K562 (cell line): ENCODE measurements around the gene GON7. TPM values are rescaled to one million over a fixed set of nuclear protein-coding genes. Genes with fewer than 3 reads are reported as not detected.

Experiments
- ATAC-seq: fragments of 200-7000 bp; cut with Tn5 transposase; 3 replicates; pipeline ENCODE4 v1.9.1; 2020; ENCODE audit warnings: moderate library complexity
- BruUV-seq: library from RNA; stranded (reverse); fragments of 400-500 nt; replicated peaks from 2 replicates; lab custom pipeline; 2021; lab: Mats Ljungman, UMichigan
- CTCF ChIA-PET: fragments of 300-600 bp; formaldehyde crosslinking; extraction: SDS; loops from one replicate; lab custom pipeline; 2021; ENCODE audit warnings: low intra/inter-chr PET ratio; lab: Yijun Ruan, JAX
- POLR2A ChIA-PET: fragments of 300-600, 350-650 bp; sonication (Branson Sonifier 250); formaldehyde crosslinking; extraction: SDS; loops from one replicate; lab custom pipeline; 2021; ENCODE audit warnings: antibody characterized with exemption, inconsistent platforms; lab: Yijun Ruan, JAX
- DNase-seq, 4 experiments: peaks; one replicate each; pipeline versions ENCODE4 v3.0.0 to v3.0.0-alpha.2; 2011 to 2018; ENCODE audit warnings: low spot score in 3 of 4, mixed read lengths in 3 of 4; ENCODE audit errors: extremely low read depth in 1 of 4
- FAIRE-seq: peaks from 2 replicates; lab custom pipeline; 2011; peaks lifted over from hg19 to GRCh38; lab: Jason Lieb, UNC
- H2AFZ ChIP-seq: 2 replicates; pipeline ENCODE4 v1.6.0; 2011; ENCODE audit warnings: low read depth, low read length, control low read depth, inconsistent platforms
- H3K27ac ChIP-seq: fragments of 200-600 bp; 3 replicates; pipeline ENCODE4 v1.8.0; 2011; ENCODE audit warnings: low read depth, mild to moderate bottlenecking, control low read depth, inconsistent platforms, low read length, moderate library complexity, mixed read lengths; ENCODE audit errors: extremely low read depth
- H3K27me3 ChIP-seq, 2 experiments: fragments of 300-600 bp in 1 of 2; 2 replicates in 1 of 2; 3 replicates in 1 of 2; pipeline versions ENCODE4 v1.6.0 to v1.8.0; 2011; ENCODE audit warnings: inconsistent platforms in 2 of 2, low read length in 2 of 2, mild to moderate bottlenecking in 1 of 2, mixed read lengths in 1 of 2, moderate library complexity in 1 of 2; ENCODE audit not compliant: control insufficient read depth in 2 of 2, insufficient read depth in 2 of 2
- H3K36me3 ChIP-seq: fragments of 300-600 bp; 3 replicates; pipeline ENCODE4 v1.8.0; 2011; ENCODE audit warnings: mild to moderate bottlenecking, low read length, inconsistent platforms; ENCODE audit not compliant: control insufficient read depth, insufficient read depth
- H3K4me1 ChIP-seq, 2 experiments: fragments of 200-600 bp in 1 of 2; replicated peaks in 1 of 2; 2 replicates in 1 of 2; 3 replicates in 1 of 2; pipeline versions ENCODE4 v1.5.1 to v1.8.0; 2011; ENCODE audit warnings: inconsistent platforms in 2 of 2, low read length in 2 of 2, mild to moderate bottlenecking in 1 of 2, mixed read lengths in 1 of 2, moderate library complexity in 1 of 2; ENCODE audit not compliant: control insufficient read depth in 2 of 2, insufficient read depth in 2 of 2
- H3K4me2 ChIP-seq: 2 replicates; pipeline ENCODE4 v1.6.1; 2011; ENCODE audit warnings: low read length, control low read depth, inconsistent platforms, mixed read lengths; ENCODE audit not compliant: insufficient read depth
- H3K4me3 ChIP-seq: fragments of 200-600 bp; sonication (generic), shearing (Covaris generic); 2 replicates; pipeline ENCODE4 v1.5.1; 2016; ENCODE audit warnings: control low read depth, inconsistent platforms
- H3K79me2 ChIP-seq: fragments of 200-600 bp; 3 replicates; pipeline ENCODE4 v1.8.0; 2011; ENCODE audit warnings: low read length, inconsistent platforms; ENCODE audit not compliant: control insufficient read depth, insufficient read depth
- H3K9ac ChIP-seq, 2 experiments: 2 replicates each; pipeline versions ENCODE4 v1.6.0 to v1.6.1; 2011; ENCODE audit warnings: low read depth in 2 of 2, low read length in 2 of 2, control low read depth in 1 of 2, inconsistent platforms in 1 of 2, mild to moderate bottlenecking in 1 of 2, mixed read lengths in 1 of 2; ENCODE audit not compliant: insufficient read depth in 1 of 2
- H3K9me1 ChIP-seq: one replicate; pipeline ENCODE4 v1.6.0; 2011; ENCODE audit warnings: inconsistent platforms, mild to moderate bottlenecking, low read length, moderate library complexity; ENCODE audit not compliant: control insufficient read depth, insufficient read depth
- H3K9me3 ChIP-seq: replicated peaks from 2 replicates; pipeline ENCODE4 v1.5.1; 2011; ENCODE audit warnings: low read depth, low read length, inconsistent platforms; ENCODE audit not compliant: control insufficient read depth, insufficient read depth
- H4K20me1 ChIP-seq: replicated peaks from 2 replicates; pipeline ENCODE4 v1.6.1; 2011; ENCODE audit warnings: low read length, inconsistent platforms, mixed read lengths; ENCODE audit not compliant: control insufficient read depth, insufficient read depth
- ATF1 ChIP-seq, 2 experiments: fragments of 450-650 bp in 1 of 2; IDR thresholded peaks; 2 replicates each; pipeline ENCODE4 v1.6.1; 2016; ENCODE audit warnings: missing compliant biosample characterization in 1 of 2, missing genetic modification characterization in 1 of 2
- BACH1 ChIP-seq: fragments of 200-800 bp; sonication (Bioruptor generic); IDR thresholded peaks from 2 replicates; pipeline ENCODE4 v1.6.1; 2016; ENCODE audit warnings: missing genetic modification characterization, missing compliant biosample characterization
- FOXP4 ChIP-seq: sonication (generic); formaldehyde crosslinking; IDR thresholded peaks from 2 replicates; pipeline ENCODE4 v1.8.0; 2022; ENCODE audit warnings: mild to moderate bottlenecking, missing genetic modification reagents, borderline replicate concordance
- HDAC3 ChIP-seq: fragments of 450-650 bp; IDR thresholded peaks from 2 replicates; pipeline ENCODE4 v1.6.1; 2018; ENCODE audit warnings: borderline replicate concordance, mild to moderate bottlenecking, moderate library complexity; ENCODE audit not compliant: partially characterized antibody
- MEIS2 ChIP-seq: fragments of 450-650 bp; IDR thresholded peaks from 2 replicates; pipeline ENCODE4 v1.6.1; 2014; ENCODE audit warnings: mild to moderate bottlenecking; ENCODE audit not compliant: partially characterized antibody
- MTA2 ChIP-seq: fragments of 450-650 bp; IDR thresholded peaks from 2 replicates; pipeline ENCODE4 v1.6.1; 2016; ENCODE audit warnings: low read depth
- RCOR1 ChIP-seq, 2 experiments: IDR thresholded peaks; 2 replicates each; pipeline ENCODE4 v1.6.1; 2012; ENCODE audit warnings: low read depth in 2 of 2, low read length in 2 of 2, borderline replicate concordance in 1 of 2, improper control_type of control experiment in 1 of 2
- SIN3B ChIP-seq: fragments of 450-650 bp; IDR thresholded peaks from 2 replicates; pipeline ENCODE4 v1.6.1; 2017; ENCODE audit warnings: low read depth, mild to moderate bottlenecking, moderate library complexity
- SUPT5H ChIP-seq: fragments of 450-650 bp; IDR thresholded peaks from 2 replicates; pipeline ENCODE4 v1.6.1; 2016
- TBL1XR1 ChIP-seq, 2 experiments: IDR thresholded peaks; 2 replicates each; pipeline ENCODE4 v1.6.1; 2012; ENCODE audit warnings: improper control_type of control experiment in 2 of 2, low read length in 2 of 2, mild to moderate bottlenecking in 1 of 2
- THRA ChIP-seq: fragments of 450-650 bp; IDR thresholded peaks from 2 replicates; pipeline ENCODE4 v1.6.1; 2017; ENCODE audit warnings: mild to moderate bottlenecking, moderate library complexity
- THRAP3 ChIP-seq: fragments of 450-650 bp; IDR thresholded peaks from 2 replicates; pipeline ENCODE4 v1.6.1; 2016; ENCODE audit warnings: mild to moderate bottlenecking, inconsistent platforms, borderline replicate concordance
- ZFP30 ChIP-seq: fragments of 250-450 bp; sonication (Bioruptor Pico); IDR thresholded peaks from 2 replicates; pipeline ENCODE4 v1.8.0; 2022; ENCODE audit warnings: moderate library complexity, mild to moderate bottlenecking, inconsistent platforms, borderline replicate concordance
- ZNF143 ChIP-seq: sonication (generic); formaldehyde crosslinking; IDR thresholded peaks from 2 replicates; pipeline ENCODE4 v1.9.0; 2022; ENCODE audit warnings: mild to moderate bottlenecking, missing genetic modification reagents
- ZNF592 ChIP-seq: fragments of 450-650 bp; IDR thresholded peaks from 2 replicates; pipeline ENCODE4 v1.6.1; 2017; ENCODE audit warnings: antibody characterized with exemption, mild to moderate bottlenecking
- in situ Hi-C: fragments of 300-500 bp; cut with MboI; formaldehyde crosslinking; loops from 4 replicates; pipeline ENCODE4 v1.15.0; 2018; ENCODE audit warnings: inconsistent platforms, mixed read lengths
- intact Hi-C: fragments of 100-400 bp; cut with micrococcal nuclease; formaldehyde crosslinking; loops from 2 replicates; pipeline ENCODE4 v1.14.2; 2022
- polyA plus RNA-seq, 8 experiments: library from polyadenylated mRNA; depleted of rRNA in 4 of 8; stranded (reverse) in 5 of 8; unstranded in 3 of 8; fragments of >200 nt; fragmentation: Nextera tagmentation in 2 of 8; fragmentation: Illumina TruSeq in 1 of 8; extraction: Ambion mirVana in 2 of 8; extraction: Trizol in 1 of 8; gene quantifications; 2 replicates each; pipeline versions ENCODE4 v1.2.1 to v1.2.3, GENCODE V29; 2011 to 2014; ENCODE audit warnings: inconsistent platforms in 1 of 8, missing spikeins in 1 of 8
- total RNA-seq, 7 experiments: library from RNA; depleted of rRNA in 6 of 7; stranded (reverse); fragments of >200 nt in 6 of 7; fragmentation: Illumina TruSeq in 2 of 7; extraction: Trizol in 2 of 7; gene quantifications; 2 replicates each; pipeline versions ENCODE4 v1.2.1 to v1.2.3, GENCODE V29; 2011 to 2021; ENCODE audit warnings: low replicate concordance in 1 of 7
- TF ChIP-seq, protein P1 (sequence below): sonication (generic); formaldehyde crosslinking; IDR thresholded peaks from 2 replicates; pipeline ENCODE4 v1.9.0; 2022; ENCODE audit warnings: mild to moderate bottlenecking, missing genetic modification reagents

The GON7 gene
- total and polyA plus RNA-seq, 9 of the 15 experiments (the other 6 are each of a cell fraction or from before 2014, with no cell fraction given), result 13.7 to 34.0 (median 23.9) TPM

GRCh38 chr14:93246534-93246933 lies 39.7 kb upstream of the GON7 start:
- Histone ChIP-seq H2AFZ (no peak overlapping the region), H3K4me2 (no peak overlapping the region), H3K4me1 (no peaks in the 10 kb centered on the region), H3K27ac (no peak overlapping the region), H3K9me1 (no peaks in the 10 kb centered on the region), H3K79me2 (no peaks in the 10 kb centered on the region), H3K4me3 (no peak overlapping the region), H3K36me3 (peaks cover 46% of the 10 kb centered on the region), H3K9ac (no peak overlapping the region), H4K20me1 (no peaks in the 10 kb centered on the region), H3K27me3 (no peaks in the 10 kb centered on the region), H3K9me3 (no peaks in the 10 kb centered on the region)
- ChIA-PET CTCF (interaction anchor here (0.7 kb wide), 1 partner anchor 109 kb away, joined by 3 read pairs; no protein-coding TSS in a partner anchor), POLR2A (no interaction called here)
- no TSS peak for BruUV-seq
- in situ Hi-C loops, result no loop called here
- intact Hi-C loops, result no loop called here
- DNase-seq, result no peak
- no peak for FAIRE-seq
- no peak for ATAC-seq
- TF ChIP-seq SUPT5H (no peak), BACH1 (no peak), ZNF592 (no peak), MTA2 (no peak), TBL1XR1 (IDR thresholded peaks at IDR 0.05; ENCODE audit: low read length in 2 of 2) (no peak), MEIS2 (no peak), THRA (no peak), ATF1 (CRISPR knock-in tag; IDR thresholded peaks at IDR 0.05) (no peak), ATF1 (tag; IDR thresholded peaks at IDR 0.05) (no peak), FOXP4 (CRISPR knock-in tag) (no peak), ZNF143 (CRISPR knock-in tag) (no peak), HDAC3 (no peak), THRAP3 (no peak), RCOR1 (IDR thresholded peaks at IDR 0.05; ENCODE audit: borderline replicate concordance in 1 of 2, low read depth in 2 of 2, low read length in 2 of 2) (no peak), ZFP30 (CRISPR knock-in tag) (no peak), SIN3B (no peak)
- TF ChIP-seq, protein P1, sequence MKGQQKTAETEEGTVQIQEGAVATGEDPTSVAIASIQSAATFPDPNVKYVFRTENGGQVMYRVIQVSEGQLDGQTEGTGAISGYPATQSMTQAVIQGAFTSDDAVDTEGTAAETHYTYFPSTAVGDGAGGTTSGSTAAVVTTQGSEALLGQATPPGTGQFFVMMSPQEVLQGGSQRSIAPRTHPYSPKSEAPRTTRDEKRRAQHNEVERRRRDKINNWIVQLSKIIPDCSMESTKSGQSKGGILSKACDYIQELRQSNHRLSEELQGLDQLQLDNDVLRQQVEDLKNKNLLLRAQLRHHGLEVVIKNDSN (CRISPR knock-in tag), result no peak
